Kidney epithelial cell (primary cell): ENCODE results near the gene SPHK2. TPM values are rescaled to one million over a fixed set of nuclear protein-coding genes. Genes with fewer than 3 reads are reported as not detected.

Source experiments
- DNase-seq: peaks from one replicate; pipeline ENCODE4 v3.0.0-alpha.2; 2010; ENCODE audit warnings: low read depth
- H3K27me3 ChIP-seq: 2 replicates; pipeline ENCODE4 v1.6.0; 2011; ENCODE audit warnings: low read length; ENCODE audit not compliant: control insufficient read depth, insufficient read depth
- H3K36me3 ChIP-seq: 2 replicates; pipeline ENCODE4 v1.5.1; 2011; ENCODE audit warnings: low read length; ENCODE audit not compliant: control insufficient read depth, insufficient read depth
- H3K4me3 ChIP-seq: 2 replicates; pipeline ENCODE4 v1.5.1; 2011; ENCODE audit warnings: low read depth, mild to moderate bottlenecking, control low read depth, low read length
- CTCF ChIP-seq: IDR thresholded peaks from 2 replicates; pipeline ENCODE4 v1.5.1; 2011; ENCODE audit warnings: mild to moderate bottlenecking, moderate library complexity, low read length, control low read depth, inconsistent platforms; ENCODE audit not compliant: insufficient read depth, poor library complexity, severe bottlenecking
- total RNA-seq: library from RNA; depleted of rRNA; stranded (reverse); fragments of >200 nt; gene quantifications from 2 replicates; pipeline ENCODE4 v1.2.3, GENCODE V29; 2015

The SPHK2 gene
- total RNA-seq, 1 donor from 2014 or later = 27.9 TPM

GRCh38 chr19:48670699-48671445, 51.6 kb downstream of the SPHK2 start:
- DNase-seq = no peak
- TF ChIP-seq CTCF = no peak
- Histone ChIP-seq H3K27me3 (peaks cover 3% of the 10 kb centered on the region), H3K4me3 (no peak overlapping the region), H3K36me3 (no peaks in the 10 kb centered on the region)

GRCh38 chr19:48671446-48671995, 52.2 kb downstream of the SPHK2 start:
- no peak for TF ChIP-seq CTCF
- peaks cover 5% of the 10 kb centered on the region for H3K27me3 ChIP-seq
- H3K36me3 ChIP-seq = no peaks in the 10 kb centered on the region
- DNase-seq = no peak
- no peak overlapping the region for H3K4me3 ChIP-seq

GRCh38 chr19:48672994-48673393, 53.7 kb downstream of the SPHK2 start, which contains the start of gene NTN5:
Gene NTN5 (minus strand): TSS chr19:48673017. CDS start chr19:48670986, 2,031 bp downstream.
- DNase-seq = no peak

GRCh38 chr19:48673436-48674100, 54.3 kb downstream of the SPHK2 start:
- TF ChIP-seq CTCF = no peak
- H3K36me3 ChIP-seq = no peaks in the 10 kb centered on the region
- DNase-seq = no peak
- no peak overlapping the region for H3K4me3 ChIP-seq
- H3K27me3 ChIP-seq = peaks cover 6% of the 10 kb centered on the region

More at GRCh38 chr19:48672994-48673393, 53.7 kb downstream of the SPHK2 start, which contains the start of gene NTN5:
- TF ChIP-seq CTCF = no peak
- peaks cover 6% of the 10 kb centered on the region for H3K27me3 ChIP-seq
- no peak within 1 kb of the TSS for H3K4me3 ChIP-seq
- no peaks in the 10 kb centered on the region for H3K36me3 ChIP-seq

- Histone ChIP-seq H3K36me3 (no peaks in the 10 kb centered on the region), H3K27me3 (peaks cover 6% of the 10 kb centered on the region), H3K4me3 (no peak overlapping the region)
- TF ChIP-seq CTCF = no peak
- DNase-seq = no peak
These were observed 55.0 kb downstream of the SPHK2 start for GRCh38 chr19:48674216-48674809.
